Motor neuron (in vitro differentiated cells): ENCODE data around the gene ARPP19. TPM values are rescaled to one million over a fixed set of nuclear protein-coding genes. Genes with fewer than 3 reads are reported as not detected.
"Not testable (repeated sequence)": the region's sequence is repeated elsewhere in the genome, so short reads cannot be mapped to it uniquely, and the experiment has no call there.

Experiments used
- ATAC-seq, 8 experiments: fragments of 200-7000 bp; cut with Tn5 transposase; replicated peaks in 6 of 8; 2 replicates each; pipeline ENCODE4 v1.8.0; 2021; ENCODE audit warnings: mild to moderate bottlenecking in 8 of 8, moderate library complexity in 8 of 8
- H3K27ac ChIP-seq, 2 donors: fragments of 250-450 bp; sonication (Bioruptor Pico); 2 replicates each; pipeline ENCODE4 v1.9.0; 2021; ENCODE audit warnings: antibody characterized with exemption in 2 of 2, mild to moderate bottlenecking in 2 of 2, moderate library complexity in 1 of 2
- H3K4me1 ChIP-seq, 2 donors: fragments of 250-450 bp; sonication (Bioruptor Pico); replicated peaks in 1 of 2; 2 replicates each; pipeline ENCODE4 v1.6.1; 2021; ENCODE audit warnings: antibody characterized with exemption in 2 of 2, mild to moderate bottlenecking in 2 of 2, moderate library complexity in 1 of 2
- H3K4me3 ChIP-seq, 5 donors: fragments of 250-450 bp; sonication (Bioruptor Pico); 2 replicates each; pipeline ENCODE4 v1.9.0; 2021; ENCODE audit warnings: antibody characterized with exemption in 5 of 5, mild to moderate bottlenecking in 5 of 5, moderate library complexity in 4 of 5
- WGBS, 10 experiments: fragments of 450-650 bp; shearing (Covaris generic); methylation state at CpG; one replicate each; pipeline ENCODE4 v1.0.0; 2022; 5-methylcytosine and 5-hydroxymethylcytosine counted together
- in situ Hi-C, 9 experiments: fragments of 400-800 bp; cut with MboI; loops; one replicate each; pipeline ENCODE4 v1.15.0; 2021; ENCODE audit warnings: low sequenced_read_pairs in 9 of 9, low pct_unique_long_range_greater_than_20kb in 2 of 9; ENCODE audit not compliant: unreplicated experiment in 9 of 9
- total RNA-seq, 8 experiments: library from RNA; unstranded; fragments of 300-600 nt; gene quantifications; 2 replicates each; pipeline versions ENCODE4 v1.2.3 to v1.2.4, GENCODE V29; 2022

Gene ARPP19, protein sequence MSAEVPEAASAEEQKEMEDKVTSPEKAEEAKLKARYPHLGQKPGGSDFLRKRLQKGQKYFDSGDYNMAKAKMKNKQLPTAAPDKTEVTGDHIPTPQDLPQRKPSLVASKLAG
- total RNA-seq, result 100 to 1,000 TPM in 3 of 8 experiments, 10 to 100 TPM in 5; 36.0 to 123 (median 95.7) TPM

DNA sequence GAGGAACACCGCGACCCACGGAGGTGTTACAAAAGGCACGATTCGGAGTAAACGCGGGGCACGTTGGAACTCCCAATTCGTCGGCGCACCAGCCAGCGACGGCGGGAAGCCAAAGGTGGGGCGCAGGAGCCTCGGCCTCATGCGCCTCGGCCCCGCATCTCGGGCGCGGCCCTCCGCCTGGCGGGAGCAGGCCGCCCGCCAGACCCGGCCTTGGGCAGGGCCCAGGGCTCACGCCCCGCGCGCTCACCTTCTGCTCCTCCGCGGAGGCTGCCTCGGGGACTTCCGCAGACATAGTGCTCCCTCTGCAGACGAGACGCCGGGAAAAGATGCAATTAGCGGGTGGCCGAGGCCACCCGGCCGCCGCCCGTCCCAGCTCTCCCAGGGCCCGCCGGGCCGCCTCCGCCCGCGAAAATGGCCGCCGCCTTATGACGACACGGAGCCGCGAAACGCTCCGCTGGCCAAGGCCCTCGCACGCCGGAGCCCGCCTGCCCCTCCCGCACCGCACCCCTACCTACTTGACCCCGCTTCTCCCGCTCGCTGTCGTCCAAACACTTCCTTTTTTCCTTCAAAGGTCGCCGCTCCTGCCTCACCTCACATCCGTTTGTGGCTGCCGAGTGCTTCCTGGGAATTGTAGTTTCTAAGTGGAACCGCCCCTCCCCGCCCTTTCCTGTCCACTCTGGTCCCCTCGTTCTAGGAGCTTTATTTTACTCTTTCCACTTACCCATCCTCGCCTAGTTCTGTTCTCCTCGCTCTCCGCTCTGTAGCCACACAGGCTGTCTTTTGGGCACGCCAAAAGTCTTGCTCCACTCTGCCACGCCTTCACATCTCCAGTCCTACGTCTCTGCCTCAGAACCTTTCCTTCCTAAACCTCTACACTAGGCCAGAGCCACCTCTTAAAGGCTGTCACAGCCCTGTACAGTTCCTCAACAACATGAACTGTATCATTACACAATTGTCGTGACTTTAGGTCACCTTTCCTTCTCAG lies at the start of gene ARPP19:
Gene ARPP19 (minus strand): TSS at position 430 of the 985 bp plus-strand sequence. CDS start 138 bp downstream, at position 292.
- in situ Hi-C loops, result no loop called here
- peak; percentile 82 to 98 (median 95) for ATAC-seq
- H3K4me1 ChIP-seq, result peaks cover 3 to 13% of the 10 kb centered on the region in 2 donors
- 0 to 53% (median 21%) methylated on average over 2 to 38 of the region's 82 CpGs for WGBS, 10 experiments
- peak within 1 kb of the TSS; percentile 46 to 79 (median 66) for H3K4me3 ChIP-seq
- peak within 1 kb of the TSS; percentile 64 to 93 for H3K27ac ChIP-seq

DNA sequence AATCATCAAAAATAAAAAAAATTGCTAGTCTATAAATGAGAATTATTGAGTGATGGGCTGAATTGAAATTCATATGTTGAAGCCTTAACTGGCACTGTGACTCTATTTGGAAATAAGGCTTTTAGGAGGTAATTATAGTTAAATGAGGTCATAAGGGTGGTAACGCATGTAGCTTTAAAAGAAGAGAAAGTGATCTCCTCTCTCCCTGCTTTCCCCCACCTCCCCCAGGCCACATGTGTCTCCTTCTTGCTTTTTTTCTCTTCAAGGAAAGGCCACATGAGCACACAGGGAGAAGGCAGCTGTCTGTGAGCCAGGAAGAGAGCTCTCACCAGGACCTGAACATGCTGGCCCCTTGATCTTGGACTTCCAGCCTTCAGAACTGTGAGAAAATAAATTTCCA lies 48.2 kb upstream of the ARPP19 start:
- H3K4me3 ChIP-seq, result no peak overlapping the region
- in situ Hi-C loops, result loop anchor here in 1 of 9 experiments (25.0 kb wide), 1 partner anchor 95 kb away; no protein-coding TSS in a partner anchor
- 71 to 100% (median 88%) methylated on average over 1 of the region's 1 CpG; no CpG with 5 or more reads in 4 of the 10 experiments for WGBS, 10 experiments
- peak in 2 of 8 experiments; percentile 26 to 66 for ATAC-seq
- H3K27ac ChIP-seq, result no peak overlapping the region
- H3K4me1 ChIP-seq, result no peaks in the 10 kb centered on the region

DNA sequence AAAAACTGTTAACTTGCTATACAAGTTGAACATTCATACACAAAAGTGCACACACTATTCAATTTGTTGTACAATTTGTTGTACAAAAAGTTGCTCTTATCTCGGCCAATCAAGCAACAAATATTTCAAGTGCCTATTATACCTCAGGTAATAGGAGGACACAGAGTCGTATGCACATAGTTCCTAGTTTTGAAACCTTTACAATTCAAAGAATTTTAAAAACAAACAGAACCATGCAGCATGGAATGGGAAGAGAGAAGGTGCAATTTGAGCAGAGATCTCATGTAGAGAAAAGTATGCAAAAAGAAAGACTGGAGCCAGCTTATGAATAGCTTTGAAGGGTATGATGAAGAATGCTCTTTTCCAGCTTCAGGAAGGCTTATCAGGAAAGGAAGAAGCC lies 46.5 kb upstream of the ARPP19 start:
- in situ Hi-C loops, result loop anchor here in 1 of 9 experiments (25.0 kb wide), 1 partner anchor 97 kb away; no protein-coding TSS in a partner anchor
- Histone ChIP-seq H3K4me1 (no peaks in the 10 kb centered on the region), H3K4me3 (no peak overlapping the region), H3K27ac (no peak overlapping the region)
- ATAC-seq, result no peak
- 69 to 100% (median 90%) methylated on average over 1 to 2 of the region's 2 CpGs; no CpG with 5 or more reads in 2 of the 10 experiments for WGBS, 10 experiments

DNA sequence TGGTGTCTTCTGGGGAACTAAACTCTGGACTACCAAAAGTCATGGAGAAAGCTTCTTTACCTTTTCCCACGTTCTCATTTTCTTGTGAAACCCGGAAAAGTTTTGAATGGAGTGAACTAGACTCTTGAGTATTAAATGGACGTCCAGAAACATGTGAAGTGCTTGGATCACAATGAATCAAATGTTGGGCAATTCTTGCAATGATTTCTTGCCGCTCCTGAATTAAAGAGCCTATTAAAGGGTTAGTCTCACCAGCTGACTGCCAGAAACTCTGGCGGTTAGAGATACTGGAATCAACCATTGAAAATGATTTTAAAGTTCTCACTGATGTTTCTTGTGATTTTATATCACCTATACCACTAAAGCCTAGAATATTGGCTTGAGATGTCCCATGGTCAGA lies 40.8 kb upstream of the ARPP19 start:
- 68 to 100% (median 91%) methylated on average over 3 to 5 of the region's 5 CpGs; no CpG with 5 or more reads in 3 of the 10 experiments for WGBS, 10 experiments
- Histone ChIP-seq H3K27ac (no peak overlapping the region), H3K4me3 (no peak overlapping the region), H3K4me1 (no peaks in the 10 kb centered on the region)
- in situ Hi-C loops, result loop anchor here in 1 of 9 experiments (25.0 kb wide), 1 partner anchor 103 kb away; no protein-coding TSS in a partner anchor
- ATAC-seq, result no peak

DNA sequence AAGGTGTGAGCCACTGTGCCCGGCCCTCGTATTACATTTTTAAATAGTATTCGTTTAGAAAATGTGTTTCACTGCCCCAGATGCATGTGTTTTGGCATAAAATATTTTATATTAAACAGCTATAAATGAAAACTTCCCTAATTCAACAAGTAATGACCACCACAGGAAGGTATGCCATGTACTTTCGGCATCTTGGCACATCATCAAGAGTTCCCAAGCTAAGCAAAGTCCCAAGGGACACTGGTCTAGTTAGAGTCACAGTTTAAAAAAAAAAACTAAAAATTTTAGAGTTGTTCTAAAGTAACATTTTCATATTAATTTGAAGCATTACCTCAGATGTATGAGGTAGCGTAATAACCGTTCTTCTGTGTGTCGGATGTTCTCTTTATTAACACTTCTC lies 15.6 kb upstream of the ARPP19 start:
- 87 to 100% (median 99%) methylated on average over 1 to 7 of the region's 7 CpGs for WGBS, 10 experiments

DNA sequence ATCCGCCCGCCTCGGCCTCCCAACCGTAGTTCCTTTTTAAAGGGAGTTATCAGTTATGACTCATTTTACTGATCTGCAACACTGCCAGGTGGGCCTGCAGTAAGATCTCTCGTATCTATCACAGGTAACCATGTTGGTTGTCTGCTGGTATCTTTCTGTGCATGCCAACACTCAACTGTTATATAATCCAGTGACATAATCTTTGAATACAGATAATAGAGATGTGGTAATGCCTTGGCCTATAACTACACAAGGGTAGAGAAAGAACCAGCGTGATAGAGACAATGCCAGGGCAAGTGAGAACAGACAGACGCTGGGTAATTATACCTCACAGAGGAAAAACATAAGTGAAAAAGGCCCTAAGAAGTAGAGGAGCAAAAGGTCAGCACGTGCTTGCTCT lies 11.0 kb upstream of the ARPP19 start:
- Histone ChIP-seq H3K27ac (no peak overlapping the region), H3K4me1 (no peaks in the 10 kb centered on the region), H3K4me3 (no peak overlapping the region)
- ATAC-seq, result no peak
- 41 to 100% (median 76%) methylated on average over 1 to 8 of the region's 8 CpGs; no CpG with 5 or more reads in 1 of the 10 experiments for WGBS, 10 experiments
- in situ Hi-C loops, result no loop called here

More for the DNA sequence above, 15.6 kb upstream of the ARPP19 start:
- ATAC-seq, result no peak
- no peaks in the 10 kb centered on the region for H3K4me1 ChIP-seq
- no peak overlapping the region for H3K27ac ChIP-seq
- no peak overlapping the region for H3K4me3 ChIP-seq
- in situ Hi-C loops, result no loop called here

DNA sequence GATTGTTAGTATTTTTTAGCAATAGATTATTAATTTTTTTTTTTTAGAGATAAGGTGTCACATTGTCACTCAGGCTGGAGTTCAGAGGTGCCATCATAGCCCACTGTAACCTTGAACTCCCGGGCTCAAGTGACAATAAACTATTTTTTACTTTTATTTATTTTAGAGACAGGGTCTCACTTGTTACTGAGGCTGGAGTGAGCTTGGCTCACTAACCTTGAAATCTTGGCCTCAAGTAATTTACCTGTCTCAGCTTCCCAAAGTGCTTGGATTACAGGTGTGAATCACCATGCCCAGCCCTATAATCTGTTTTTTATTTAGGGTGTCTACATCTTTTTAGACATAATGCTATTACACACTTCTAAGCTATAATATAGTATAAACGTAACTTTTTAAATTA lies 7.9 kb upstream of the ARPP19 start:
- Histone ChIP-seq H3K4me3 (no peak overlapping the region), H3K27ac (no peak overlapping the region), H3K4me1 (no peaks in the 10 kb centered on the region)
- in situ Hi-C loops, result no loop called here
- ATAC-seq, result no peak
- WGBS, 10 experiments, result 14 to 100% (median 83%) methylated on average over 1 to 2 of the region's 2 CpGs; no CpG with 5 or more reads in 1 of the 10 experiments

DNA sequence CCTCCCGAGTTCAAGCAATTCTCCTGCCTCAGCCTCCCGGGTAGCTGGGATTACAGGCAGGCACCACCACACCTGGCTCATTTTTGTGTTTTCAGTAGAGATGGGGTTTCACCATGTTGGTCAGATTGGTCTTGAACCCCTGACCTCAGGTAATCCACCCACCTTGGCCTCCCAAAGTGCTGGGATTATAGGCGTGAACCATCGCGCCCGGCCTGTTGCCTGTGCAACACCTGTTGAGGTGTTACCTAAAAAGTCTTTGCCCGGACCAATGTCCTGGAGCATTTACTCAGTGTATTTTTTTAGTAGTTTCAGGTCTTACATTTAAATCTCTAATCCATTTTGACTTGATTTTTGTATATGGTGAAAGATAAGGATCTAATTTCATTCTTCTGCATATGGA lies 6.7 kb upstream of the ARPP19 start:
- H3K4me1 ChIP-seq, ATAC-seq, H3K4me3 ChIP-seq, H3K27ac ChIP-seq, in situ Hi-C loops: not testable (repeated sequence)
- WGBS, 10 experiments, result 43 to 100% (median 81%) methylated on average over 2 to 7 of the region's 7 CpGs; no CpG with 5 or more reads in 1 of the 10 experiments

DNA sequence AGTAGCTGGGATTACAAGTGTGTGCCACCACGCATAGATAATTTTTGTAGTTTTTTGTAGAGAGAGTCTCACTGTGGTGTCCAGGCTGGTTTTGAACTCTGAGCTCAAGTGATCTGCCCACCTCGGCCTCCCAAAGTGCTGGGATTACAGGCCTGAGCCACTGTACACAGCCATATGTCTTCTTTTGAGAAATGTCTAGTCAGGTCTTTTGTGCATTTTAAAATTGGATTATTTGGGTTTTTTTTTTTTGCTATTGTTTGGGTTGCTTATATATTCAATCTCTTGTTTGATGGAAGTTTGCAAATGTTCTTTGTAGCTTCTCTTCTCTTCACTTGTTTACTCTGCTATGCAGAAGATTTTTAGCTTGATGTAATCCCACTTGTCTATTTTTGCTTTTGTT lies 6.2 kb upstream of the ARPP19 start:
- in situ Hi-C loops, result no loop called here
- WGBS, 10 experiments, result 80 to 100% (median 90%) methylated on average over 1 to 2 of the region's 2 CpGs; no CpG with 5 or more reads in 1 of the 10 experiments
- H3K27ac ChIP-seq, result no peak overlapping the region
- no peak for ATAC-seq
- no peak overlapping the region for H3K4me3 ChIP-seq
- H3K4me1 ChIP-seq, result no peaks in the 10 kb centered on the region

DNA sequence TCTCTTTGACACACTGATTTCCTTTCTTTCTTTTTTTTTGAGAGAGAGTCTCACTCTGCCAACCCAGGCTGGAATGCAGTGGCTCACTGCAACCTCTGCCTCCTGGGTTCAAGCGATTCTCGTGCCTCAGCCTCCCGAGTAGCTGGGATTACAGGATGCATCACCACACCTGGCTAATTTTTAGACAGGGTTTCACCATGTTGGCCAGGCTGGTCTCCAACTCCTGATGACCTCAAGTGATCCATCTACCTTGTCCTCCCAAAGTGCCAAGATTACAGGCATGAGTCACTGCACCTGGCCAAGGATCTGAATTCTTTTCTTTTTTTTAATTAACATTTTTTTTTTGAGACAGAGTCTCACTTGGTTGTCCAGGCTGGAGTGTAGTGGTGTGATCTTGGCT lies 5.8 kb upstream of the ARPP19 start:
- H3K4me1 ChIP-seq, H3K27ac ChIP-seq, ATAC-seq, in situ Hi-C loops, H3K4me3 ChIP-seq: not testable (repeated sequence)
- 80 to 100% (median 92%) methylated on average over 1 to 3 of the region's 3 CpGs; no CpG with 5 or more reads in 3 of the 10 experiments for WGBS, 10 experiments

DNA sequence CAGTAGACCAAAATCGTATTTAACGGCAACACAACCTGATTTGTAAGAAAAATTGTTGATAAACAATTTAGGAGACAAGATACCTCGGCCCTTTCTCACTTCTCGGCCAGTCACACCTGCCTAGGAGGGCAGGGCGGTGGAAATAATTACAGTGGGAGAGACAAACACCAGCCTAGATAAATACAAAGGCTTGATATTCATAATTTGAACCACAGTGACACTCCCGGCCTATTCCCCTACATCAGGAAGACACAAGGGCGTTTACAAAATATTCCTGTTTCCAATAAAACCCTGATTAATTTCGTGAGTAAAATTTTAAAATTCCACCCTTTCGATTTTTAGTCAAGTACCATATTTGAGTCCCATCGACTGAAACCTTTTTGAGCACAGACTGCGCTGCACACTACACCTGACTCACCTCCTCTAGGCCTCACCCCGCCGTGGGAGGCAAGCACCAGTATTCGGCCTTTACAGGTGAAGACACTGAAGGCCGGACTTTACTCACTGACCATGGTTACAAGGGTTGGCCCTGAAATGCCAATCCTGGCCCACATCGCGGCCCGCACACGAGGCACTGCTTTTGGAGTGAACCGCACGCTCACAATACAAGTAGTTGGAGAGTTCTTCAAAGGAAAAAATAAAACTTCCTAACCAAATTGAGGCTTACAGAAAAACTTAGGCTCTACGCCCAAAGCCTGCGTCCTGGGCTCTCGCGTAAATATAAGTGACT lies 794 bp downstream of the ARPP19 start:
- in situ Hi-C loops, result no loop called here
- ATAC-seq, result peak in 3 of 8 experiments; percentile 1 to 10 (median 4)

DNA sequence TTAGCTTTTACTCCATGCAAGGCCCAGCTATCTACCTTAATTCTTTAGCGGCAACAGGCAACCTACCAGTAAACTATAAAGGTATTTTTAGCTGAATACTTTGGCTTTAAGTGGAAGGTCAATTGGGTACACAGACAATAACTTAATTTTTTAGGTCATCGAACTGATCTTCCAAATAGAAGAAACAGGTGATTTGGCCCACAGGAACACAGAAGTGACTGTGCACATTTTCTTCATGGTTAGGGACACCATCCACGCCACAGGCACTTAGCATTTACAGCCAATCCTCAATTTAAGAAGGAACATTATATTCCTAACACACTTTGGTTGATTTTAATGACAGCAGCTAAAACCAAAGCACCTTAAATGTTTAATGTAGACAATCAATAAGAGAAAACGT lies 1.9 kb downstream of the ARPP19 start:
- in situ Hi-C loops, result no loop called here
- WGBS, 10 experiments, result 31 to 100% (median 63%) methylated on average over 1 to 4 of the region's 4 CpGs
- H3K4me1 ChIP-seq, result peaks cover 3 to 13% of the 10 kb centered on the region in 2 donors
- peak overlapping the region in 4 of 5 donors; percentile 46 to 73 (median 62) for H3K4me3 ChIP-seq
- no peak overlapping the region for H3K27ac ChIP-seq
- ATAC-seq, result no peak

More for the DNA sequence above, 794 bp downstream of the ARPP19 start:
- H3K4me3 ChIP-seq, result peak overlapping the region; percentile 46 to 79 (median 66)
- 0 to 7% (median 0%) methylated on average over 10 to 21 of the region's 25 CpGs; no CpG with 5 or more reads in 1 of the 10 experiments for WGBS, 10 experiments
- peaks cover 3 to 13% of the 10 kb centered on the region in 2 donors for H3K4me1 ChIP-seq
- peak overlapping the region; percentile 64 to 93 for H3K27ac ChIP-seq
